KOPT-K1 (cell line): ENCODE data around the gene DDC.
"Not testable (repeated sequence)": the region's sequence is repeated elsewhere in the genome, so short reads cannot be mapped to it uniquely, and the experiment has no call there.

Source experiments
- H3K27ac ChIP-seq: fragments of 200-600 bp; sonication (generic); 2 replicates; pipeline ENCODE4 v1.5.1; 2016; ENCODE audit warnings: antibody characterized with exemption, mild to moderate bottlenecking, low read depth, low read length; ENCODE audit not compliant: poor library complexity, severe bottlenecking
- H3K36me3 ChIP-seq: fragments of 200-600 bp; sonication (generic); 2 replicates; pipeline ENCODE4 v1.5.1; 2017; ENCODE audit warnings: antibody characterized with exemption, mild to moderate bottlenecking, low read length, moderate library complexity; ENCODE audit not compliant: insufficient read depth
- H3K9me3 ChIP-seq: fragments of 200-600 bp; sonication (generic); 2 replicates; pipeline ENCODE4 v1.5.1; 2017; ENCODE audit warnings: antibody characterized with exemption, low read length, mild to moderate bottlenecking; ENCODE audit not compliant: insufficient read depth, poor library complexity, severe bottlenecking

The DDC gene

GRCh38 chr7:50529093-50529862 is 35.9 kb downstream of the DDC start:
- H3K36me3 ChIP-seq, result no peaks in the 10 kb centered on the region
- H3K9me3 ChIP-seq, result no peaks in the 10 kb centered on the region
- H3K27ac ChIP-seq, result no peak overlapping the region

- H3K27ac ChIP-seq, result no peak overlapping the region
These were observed 36.7 kb downstream of the DDC start for GRCh38 chr7:50528266-50529092.

GRCh38 chr7:50519350-50519749 is 45.9 kb downstream of the DDC start:
- H3K36me3 ChIP-seq, H3K27ac ChIP-seq: not testable (repeated sequence)
- H3K9me3 ChIP-seq, result peaks cover 12% of the 10 kb centered on the region

More at GRCh38 chr7:50528266-50529092, 36.7 kb downstream of the DDC start:
- Histone ChIP-seq H3K36me3 (no peaks in the 10 kb centered on the region), H3K9me3 (no peaks in the 10 kb centered on the region)

- no peak overlapping the region for H3K27ac ChIP-seq
- peaks cover 10% of the 10 kb centered on the region for H3K9me3 ChIP-seq
- no peaks in the 10 kb centered on the region for H3K36me3 ChIP-seq
These were observed 51.9 kb downstream of the DDC start for GRCh38 chr7:50513166-50513871.

- Histone ChIP-seq H3K36me3 (no peaks in the 10 kb centered on the region), H3K27ac (no peak overlapping the region), H3K9me3 (peaks cover 6% of the 10 kb centered on the region)
These were observed 52.8 kb downstream of the DDC start for GRCh38 chr7:50512384-50512783.

GRCh38 chr7:50509459-50509858 is 55.7 kb downstream of the DDC start:
- Histone ChIP-seq H3K27ac (peak overlapping the region; percentile 58), H3K36me3 (no peaks in the 10 kb centered on the region), H3K9me3 (peaks cover 3% of the 10 kb centered on the region)

- Histone ChIP-seq H3K27ac (peak overlapping the region; percentile 58), H3K9me3 (no peaks in the 10 kb centered on the region), H3K36me3 (no peaks in the 10 kb centered on the region)
These were observed 56.7 kb downstream of the DDC start for GRCh38 chr7:50508471-50508943.

- Histone ChIP-seq H3K9me3 (no peaks in the 10 kb centered on the region), H3K36me3 (no peaks in the 10 kb centered on the region), H3K27ac (peak overlapping the region; percentile 58)
These were observed 57.2 kb downstream of the DDC start for GRCh38 chr7:50507898-50508470.

- no peaks in the 10 kb centered on the region for H3K36me3 ChIP-seq
- no peaks in the 10 kb centered on the region for H3K9me3 ChIP-seq
- H3K27ac ChIP-seq, result peak overlapping the region; percentile 50
These were observed 59.5 kb downstream of the DDC start for GRCh38 chr7:50505553-50506210.

GRCh38 chr7:50504646-50505546 is 60.3 kb downstream of the DDC start:
- no peaks in the 10 kb centered on the region for H3K9me3 ChIP-seq
- H3K36me3 ChIP-seq, result no peaks in the 10 kb centered on the region
- peak overlapping the region; percentile 50 for H3K27ac ChIP-seq

GRCh38 chr7:50502947-50503346 is 62.3 kb downstream of the DDC start:
- Histone ChIP-seq H3K36me3 (no peaks in the 10 kb centered on the region), H3K9me3 (no peaks in the 10 kb centered on the region), H3K27ac (peak overlapping the region; percentile 32)

GRCh38 chr7:50502001-50502684 is 63.1 kb downstream of the DDC start:
- Histone ChIP-seq H3K9me3 (no peaks in the 10 kb centered on the region), H3K27ac (peak overlapping the region; percentile 32), H3K36me3 (no peaks in the 10 kb centered on the region)

- Histone ChIP-seq H3K27ac (no peak overlapping the region), H3K9me3 (no peaks in the 10 kb centered on the region), H3K36me3 (no peaks in the 10 kb centered on the region)
These were observed 66.1 kb downstream of the DDC start for GRCh38 chr7:50499092-50499491.
